ENCODE results near the gene CCDC73. TPM values are rescaled to one million over a fixed set of nuclear protein-coding genes. Genes with fewer than 3 reads are reported as not detected.

CCDC73 gene
- total RNA-seq, 6 experiments from 2014 or later, result 0.18 to 0.44 (median 0.26) TPM

- DNase-seq (no peak), ATAC-seq (no peak)
- Histone ChIP-seq H3K4me3 (no peak overlapping the region), H3K27me3 (no peaks in the 10 kb centered on the region), H3K9me3 (no peaks in the 10 kb centered on the region), H3K36me3 (no peaks in the 10 kb centered on the region), H3K4me1 (no peaks in the 10 kb centered on the region), H3K27ac (no peak overlapping the region)
- no peak for TF ChIP-seq CTCF (IDR thresholded peaks at IDR 0.05)
- TF ChIP-seq POLR2A (IDR thresholded peaks at IDR 0.05), result no peak
- WGBS (ENCODE audit: insufficient coverage, low coverage, low lambda C conversion rate, missing lambda C conversion rate), result 50% methylated on average over 3 of the region's 3 CpGs
- intact Hi-C loops (cut with DNase I), result no loop called here
Measured at GRCh38 chr11:32563600-32563959, 230.9 kb downstream of the CCDC73 start.

DNA sequence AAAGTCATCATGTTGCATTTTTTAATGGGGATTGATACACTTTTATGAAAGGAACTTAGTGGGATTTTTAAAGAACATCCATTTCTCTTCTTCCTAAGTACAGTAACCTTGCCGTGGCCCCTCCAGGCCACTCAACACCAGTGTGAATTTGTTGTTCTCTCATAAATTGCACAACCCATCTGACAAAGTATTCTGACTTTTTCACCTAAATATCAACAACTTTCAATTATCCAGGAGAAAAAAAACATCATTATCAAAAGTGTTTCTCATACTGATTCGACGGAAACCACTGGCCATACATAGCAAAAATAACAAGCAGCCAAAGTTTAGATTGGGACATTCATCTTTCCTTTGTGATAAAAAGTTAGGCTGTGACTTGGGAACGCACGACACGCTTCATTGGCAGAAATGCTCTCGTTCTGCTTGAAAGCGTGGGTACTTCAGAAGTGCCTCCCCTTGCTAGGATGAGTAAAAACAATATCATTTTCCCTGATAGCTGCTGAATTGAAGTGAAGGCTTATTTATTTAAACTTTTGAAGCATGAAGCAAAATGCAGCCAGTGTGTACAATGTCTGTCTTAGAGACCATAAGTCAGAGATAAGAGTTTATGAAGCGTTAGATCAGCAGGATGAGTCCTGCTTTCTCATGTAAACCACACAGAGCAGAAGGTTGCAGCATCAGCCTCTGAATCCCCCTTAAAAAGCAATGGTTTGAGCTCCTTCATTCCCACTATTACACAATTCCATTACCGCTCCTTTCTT is 231.4 kb downstream of the CCDC73 start:
- Histone ChIP-seq H3K9me3 (no peaks in the 10 kb centered on the region), H3K27me3 (no peaks in the 10 kb centered on the region), H3K4me3 (no peak overlapping the region), H3K4me1 (no peaks in the 10 kb centered on the region), H3K27ac (no peak overlapping the region), H3K36me3 (no peaks in the 10 kb centered on the region)
- WGBS (ENCODE audit: insufficient coverage, low coverage, low lambda C conversion rate, missing lambda C conversion rate), result 63% methylated on average over 10 of the region's 10 CpGs
- no peak for TF ChIP-seq POLR2A (IDR thresholded peaks at IDR 0.05)
- TF ChIP-seq CTCF (IDR thresholded peaks at IDR 0.05), result no peak
- ATAC-seq (no peak), DNase-seq (no peak)
- intact Hi-C loops (cut with DNase I), result no loop called here

DNA sequence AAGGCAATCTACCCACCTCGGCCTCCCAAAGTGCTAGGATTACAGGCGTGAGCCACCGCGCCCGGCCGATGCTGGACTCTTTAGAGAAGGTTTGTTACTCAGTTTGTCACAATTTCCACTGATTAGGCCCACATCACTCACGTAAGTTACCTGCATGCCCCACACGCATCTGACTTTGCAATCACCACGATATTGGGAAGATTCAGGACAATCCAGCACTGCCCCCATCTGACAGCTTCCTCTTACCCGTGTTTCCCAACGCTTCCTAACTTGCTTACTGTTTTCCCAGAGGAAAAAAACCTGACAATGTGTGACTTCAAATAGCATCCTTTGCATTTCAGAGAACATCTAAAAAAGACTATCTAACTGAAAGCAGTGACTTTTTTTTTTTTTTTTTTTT is 232.6 kb downstream of the CCDC73 start:
- 69% methylated on average over 5 of the region's 11 CpGs for WGBS (ENCODE audit: insufficient coverage, low coverage, low lambda C conversion rate, missing lambda C conversion rate)
- H3K27ac ChIP-seq, result no peak overlapping the region
- H3K36me3 ChIP-seq, result no peaks in the 10 kb centered on the region
- ATAC-seq (no peak), DNase-seq (no peak)
- intact Hi-C loops (cut with DNase I), result no loop called here
- TF ChIP-seq CTCF (IDR thresholded peaks at IDR 0.05) (no peak), POLR2A (IDR thresholded peaks at IDR 0.05) (no peak)
- no peak overlapping the region for H3K4me3 ChIP-seq
- H3K27me3 ChIP-seq, result no peaks in the 10 kb centered on the region
- H3K4me1 ChIP-seq, result no peaks in the 10 kb centered on the region
- H3K9me3 ChIP-seq, result no peaks in the 10 kb centered on the region

DNA sequence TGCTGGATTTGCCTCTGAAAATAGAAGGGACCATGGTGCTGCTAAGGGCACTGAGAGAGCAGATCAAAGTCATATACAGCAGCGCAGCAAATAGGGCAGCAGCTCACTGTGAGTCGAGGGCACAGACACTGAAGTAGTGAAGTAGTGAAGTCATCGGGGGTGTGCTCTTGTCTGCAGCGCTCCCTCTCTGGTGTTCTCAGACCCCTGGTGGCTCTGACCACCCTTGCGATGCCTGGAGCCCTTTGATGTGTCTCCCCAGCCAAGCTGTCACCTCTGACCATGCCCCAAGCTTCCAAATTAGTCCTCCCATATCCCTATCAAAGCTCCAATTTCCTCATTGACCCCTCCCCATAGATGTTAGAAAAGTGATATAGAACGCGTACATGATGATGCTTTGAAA is 238.6 kb downstream of the CCDC73 start:
- ATAC-seq (no peak), DNase-seq (no peak)
- intact Hi-C loops (cut with DNase I), result no loop called here
- TF ChIP-seq CTCF (IDR thresholded peaks at IDR 0.05) (no peak), POLR2A (IDR thresholded peaks at IDR 0.05) (no peak)
- Histone ChIP-seq H3K9me3 (no peaks in the 10 kb centered on the region), H3K27me3 (no peaks in the 10 kb centered on the region), H3K36me3 (no peaks in the 10 kb centered on the region), H3K4me1 (no peaks in the 10 kb centered on the region), H3K27ac (no peak overlapping the region), H3K4me3 (no peak overlapping the region)
- WGBS (ENCODE audit: insufficient coverage, low coverage, low lambda C conversion rate, missing lambda C conversion rate), result 75% methylated on average over 4 of the region's 7 CpGs

All from right lobe of liver (tissue), 6 donors.